IMR-90 (cell line): ENCODE data around the gene METTL23. TPM values are rescaled to one million over a fixed set of nuclear protein-coding genes. Genes with fewer than 3 reads are reported as not detected.

Experiments used
- ATAC-seq: fragments of 200-7000 bp; cut with Tn5 transposase; 2 replicates; pipeline ENCODE4 v1.9.1; 2020; ENCODE audit warnings: low read depth, mild to moderate bottlenecking, moderate library complexity
- BruUV-seq: library from RNA; stranded (reverse); fragments of 400-500 nt; replicated peaks from 2 replicates; lab custom pipeline; 2021; lab: Mats Ljungman, UMichigan
- CTCF ChIA-PET: fragments of 300-600 bp; formaldehyde crosslinking; extraction: SDS; loops from one replicate; lab custom pipeline; 2021; ENCODE audit warnings: antibody characterized with exemption; lab: Yijun Ruan, JAX
- POLR2A ChIA-PET: fragments of 300-600 bp; sonication (Branson Sonifier 250); formaldehyde crosslinking; loops from one replicate; lab custom pipeline; 2022; ENCODE audit warnings: antibody characterized with exemption; ENCODE audit not compliant: unreplicated experiment; lab: Charles Lee
- DNase-seq: peaks from one replicate; pipeline ENCODE4 v3.0.0; 2013
- H2AFZ ChIP-seq: replicated peaks from 2 replicates; pipeline ENCODE3; 2013; ENCODE audit warnings: low read length, mild to moderate bottlenecking; ENCODE audit not compliant: poor library complexity
- H2AK5ac ChIP-seq: 2 replicates; pipeline ENCODE4 v1.6.1; 2013; ENCODE audit warnings: low read depth, low read length, inconsistent platforms
- H2AK9ac ChIP-seq: replicated peaks from 2 replicates; pipeline ENCODE3; 2013; ENCODE audit warnings: mild to moderate bottlenecking, low read depth, low read length, moderate library complexity; ENCODE audit not compliant: poor library complexity
- H2BK120ac ChIP-seq: 2 replicates; pipeline ENCODE4 v1.6.1; 2013; ENCODE audit warnings: low read depth, low read length, inconsistent platforms
- H2BK15ac ChIP-seq: 3 replicates; pipeline ENCODE4 v1.6.1; 2013; ENCODE audit warnings: low read depth, low read length, inconsistent platforms
- H2BK20ac ChIP-seq: 2 replicates; pipeline ENCODE4 v1.6.1; 2013; ENCODE audit warnings: low read depth, mild to moderate bottlenecking, inconsistent platforms, low read length, moderate library complexity
- H2BK5ac ChIP-seq: 2 replicates; pipeline ENCODE4 v1.6.1; 2013; ENCODE audit warnings: mild to moderate bottlenecking, low read depth, low read length, inconsistent platforms; ENCODE audit not compliant: poor library complexity, severe bottlenecking
- H3K14ac ChIP-seq: replicated peaks from 2 replicates; pipeline ENCODE4 v1.6.1; 2013; ENCODE audit warnings: low read depth, low read length, inconsistent platforms
- H3K18ac ChIP-seq: 2 replicates; pipeline ENCODE4 v1.6.1; 2013; ENCODE audit warnings: low read depth, low read length, control low read depth
- H3K23ac ChIP-seq: 2 replicates; pipeline ENCODE4 v1.6.1; 2013; ENCODE audit warnings: low read depth, low read length, inconsistent platforms
- H3K27ac ChIP-seq: 2 replicates; pipeline ENCODE4 v1.5.1; 2013; ENCODE audit warnings: mild to moderate bottlenecking, control low read depth, low read length; ENCODE audit not compliant: insufficient read depth
- H3K27me3 ChIP-seq: 2 replicates; pipeline ENCODE4 v1.6.1; 2013; ENCODE audit warnings: low read length; ENCODE audit not compliant: control insufficient read depth, insufficient read depth
- H3K36me3 ChIP-seq: 2 replicates; pipeline ENCODE4 v1.6.1; 2013; ENCODE audit warnings: low read length, mixed read lengths; ENCODE audit not compliant: control insufficient read depth, insufficient read depth
- H3K4ac ChIP-seq: 2 replicates; pipeline ENCODE4 v1.6.1; 2013; ENCODE audit warnings: low read depth, low read length, inconsistent platforms
- H3K4me1 ChIP-seq: 2 replicates; pipeline ENCODE4 v1.6.1; 2013; ENCODE audit warnings: low read length, mixed read lengths; ENCODE audit not compliant: control insufficient read depth, insufficient read depth
- H3K4me2 ChIP-seq: 2 replicates; pipeline ENCODE4 v1.6.1; 2013; ENCODE audit warnings: low read depth, mild to moderate bottlenecking, control low read depth, low read length, moderate library complexity
- H3K4me3 ChIP-seq: 2 replicates; pipeline ENCODE4 v1.5.1; 2013; ENCODE audit warnings: low read depth, mild to moderate bottlenecking, control low read depth, low read length, moderate library complexity; ENCODE audit not compliant: insufficient read depth
- H3K56ac ChIP-seq: 2 replicates; pipeline ENCODE4 v1.6.1; 2013; ENCODE audit warnings: low read length, inconsistent platforms; ENCODE audit not compliant: insufficient read depth; ENCODE audit errors: extremely low read depth
- H3K79me1 ChIP-seq, 2 experiments: 2 replicates each; pipeline ENCODE4 v1.6.1; 2013; ENCODE audit warnings: low read length in 2 of 2, inconsistent platforms in 1 of 2, low read depth in 1 of 2
- H3K9ac ChIP-seq: 2 replicates; pipeline ENCODE4 v1.6.1; 2013; ENCODE audit warnings: low read depth, low read length, control low read depth
- H3K9me1 ChIP-seq: 2 replicates; pipeline ENCODE4 v1.6.1; 2013; ENCODE audit warnings: low read length, inconsistent platforms; ENCODE audit not compliant: insufficient read depth
- H3K9me3 ChIP-seq: 2 replicates; pipeline ENCODE4 v1.6.1; 2013; ENCODE audit warnings: low read length; ENCODE audit not compliant: control insufficient read depth, insufficient read depth
- H4K20me1 ChIP-seq: 2 replicates; pipeline ENCODE4 v1.6.1; 2013; ENCODE audit warnings: low read length, inconsistent platforms; ENCODE audit not compliant: insufficient read depth
- H4K5ac ChIP-seq: 2 replicates; pipeline ENCODE4 v1.6.1; 2013; ENCODE audit warnings: mild to moderate bottlenecking, low read depth, low read length, control low read depth
- H4K8ac ChIP-seq, 2 experiments: 2 replicates each; pipeline ENCODE4 v1.6.1; 2013; ENCODE audit warnings: low read depth in 2 of 2, low read length in 2 of 2, control low read depth in 1 of 2, inconsistent platforms in 1 of 2
- H4K91ac ChIP-seq: 2 replicates; pipeline ENCODE4 v1.6.1; 2013; ENCODE audit warnings: low read depth, low read length, inconsistent platforms; ENCODE audit not compliant: insufficient read depth
- CHD1 ChIP-seq: IDR thresholded peaks from 2 replicates; pipeline ENCODE4 v1.6.1; 2012; ENCODE audit warnings: low read depth, low read length, improper control_type of control experiment
- CTCF ChIP-seq: conservative IDR thresholded peaks from 2 replicates; pipeline ENCODE4 v1.5.1; 2012; ENCODE audit warnings: mild to moderate bottlenecking, low read depth, low read length, improper control_type of control experiment
- ELK1 ChIP-seq: fragments of 150-350 bp; IDR thresholded peaks from 2 replicates; pipeline ENCODE4 v1.6.1; 2016; ENCODE audit warnings: low read depth, mild to moderate bottlenecking, low read length, moderate library complexity, borderline replicate concordance
- MAZ ChIP-seq: IDR thresholded peaks from 2 replicates; pipeline ENCODE4 v1.6.1; 2012; ENCODE audit warnings: low read depth, mild to moderate bottlenecking, low read length, improper control_type of control experiment, moderate library complexity, borderline replicate concordance
- MXI1 ChIP-seq: IDR thresholded peaks from 2 replicates; pipeline ENCODE4 v1.6.1; 2012; ENCODE audit warnings: low read depth, mild to moderate bottlenecking, low read length, moderate library complexity, borderline replicate concordance
- NFE2L2 ChIP-seq: fragments of 150-350 bp; IDR thresholded peaks from 2 replicates; pipeline ENCODE4 v1.6.1; 2016; ENCODE audit warnings: low read depth, mild to moderate bottlenecking, low read length
- POLR2A ChIP-seq: IDR thresholded peaks from 2 replicates; pipeline ENCODE4 v1.6.1; 2012; ENCODE audit warnings: mild to moderate bottlenecking, low read depth, low read length
- RAD21 ChIP-seq: IDR thresholded peaks from 2 replicates; pipeline ENCODE4 v1.6.1; 2012; ENCODE audit warnings: low read length, improper control_type of control experiment
- RCOR1 ChIP-seq: IDR thresholded peaks from 2 replicates; pipeline ENCODE4 v1.6.1; 2012; ENCODE audit warnings: mild to moderate bottlenecking, low read length, improper control_type of control experiment; ENCODE audit not compliant: insufficient replicate concordance
- RFX5 ChIP-seq: IDR thresholded peaks from 2 replicates; pipeline ENCODE4 v1.8.0; 2012; ENCODE audit warnings: low read depth, mild to moderate bottlenecking, low read length, moderate library complexity
- SMC3 ChIP-seq: fragments of 150-350 bp; IDR thresholded peaks from 2 replicates; pipeline ENCODE4 v1.6.1; 2016; ENCODE audit warnings: low read depth, mild to moderate bottlenecking, antibody characterized with exemption, low read length, moderate library complexity
- WGBS, 2 experiments: methylation state at CpG; one replicate each; pipeline versions ENCODE4 v1.1.5 to v1.1.7; 2013; ENCODE audit warnings: missing lambda C conversion rate in 2 of 2; ENCODE audit not compliant: insufficient read length in 1 of 2; ENCODE audit errors: extremely low coverage in 2 of 2; 5-methylcytosine and 5-hydroxymethylcytosine counted together
- dilution Hi-C: fragments of 300-500 bp; cut with HindIII; formaldehyde crosslinking; loops from one replicate; pipeline ENCODE4 v1.14.3; 2018; ENCODE audit warnings: low sequenced_read_pairs; ENCODE audit not compliant: unreplicated experiment
- in situ Hi-C: fragments of 300-500 bp; cut with MboI; formaldehyde crosslinking; loops from 3 replicates; pipeline ENCODE4 v1.14.3; 2019; ENCODE audit warnings: low sequenced_read_pairs, inconsistent platforms, mixed read lengths
- intact Hi-C: fragments of 100-400 bp; cut with micrococcal nuclease; formaldehyde crosslinking; loops from 2 replicates; pipeline ENCODE4 v1.10.0; 2022
- polyA plus RNA-seq, 3 experiments: library from polyadenylated mRNA; depleted of rRNA; stranded (reverse); fragments of >200 nt; gene quantifications; 2 replicates each; pipeline ENCODE4 v1.2.3, GENCODE V29; 2012; ENCODE audit warnings: low replicate concordance in 1 of 3
- total RNA-seq: library from RNA; depleted of rRNA; stranded (reverse); fragments of >200 nt; gene quantifications from 2 replicates; pipeline ENCODE4 v1.2.3, GENCODE V29; 2012

METTL23 gene
- total and polyA plus RNA-seq, 2 of the 4 experiments (the other 2 are of a cell fraction) = 18.8 to 32.1 TPM

- TF ChIP-seq POLR2A = no peak
- no peak for TF ChIP-seq ELK1
- TF ChIP-seq NFE2L2 = no peak
- no peak for TF ChIP-seq RAD21
- no peak for TF ChIP-seq RCOR1
- no peak for TF ChIP-seq SMC3
- no peak for TF ChIP-seq CHD1
- no peak for TF ChIP-seq MAZ
- TF ChIP-seq MXI1 = no peak
- no peak for TF ChIP-seq CTCF
- no peak for TF ChIP-seq RFX5
- dilution Hi-C loops = no loop called here
Observed at GRCh38 chr17:76747716-76748363, 21.2 kb downstream of the METTL23 start.

More at GRCh38 chr17:76747716-76748363, 21.2 kb downstream of the METTL23 start:
- in situ Hi-C loops (no loop called here), intact Hi-C loops (no loop called here)
- CTCF ChIA-PET = no interaction called here
- Histone ChIP-seq H3K27me3 (no peaks in the 10 kb centered on the region), H3K4me3 (no peak overlapping the region), H3K9ac (no peak overlapping the region), H4K20me1 (no peaks in the 10 kb centered on the region), H2BK20ac (no peak overlapping the region), H3K27ac (no peak overlapping the region), H3K14ac (no peak overlapping the region), H3K4ac (no peak overlapping the region), H3K4me2 (no peak overlapping the region), H3K79me1 (0 out of 4 replicates have a peak, but pooled peaks cover under 1 to 3% of the 10 kb centered on the region in 2 experiments), H2AK9ac (no peak overlapping the region), H3K56ac (no peak overlapping the region), H2BK120ac (no peak overlapping the region), H3K9me1 (peaks cover 4% of the 10 kb centered on the region), H2AK5ac (no peak overlapping the region), H3K18ac (no peak overlapping the region), H2AFZ (no peak overlapping the region), H3K9me3 (no peaks in the 10 kb centered on the region; the same call in 1 of the 2 replicates), H4K5ac (no peak overlapping the region), H4K8ac (no peak overlapping the region), H2BK15ac (no peak overlapping the region), H2BK5ac (no peak overlapping the region), H3K23ac (no peak overlapping the region), H3K4me1 (no peaks in the 10 kb centered on the region), H3K36me3 (peaks cover 27% of the 10 kb centered on the region), H4K91ac (no peak overlapping the region)
- POLR2A ChIA-PET = no interaction called here
- WGBS, 2 experiments = 67% methylated on average over 2 of the region's 9 CpGs; no CpG with 5 or more reads in 1 of the 2 experiments
- no peak for ATAC-seq
- BruUV-seq = no TSS peak
- no peak for DNase-seq
